Fibroblast of mammary gland (primary cell): Measurements from ENCODE around the gene SMIM26.

ENCODE experiments used
- DNase-seq: peaks from one replicate; pipeline ENCODE4 v3.0.0-alpha.2; 2010; ENCODE audit warnings: low read depth
- H3K4me3 ChIP-seq: 2 replicates; pipeline ENCODE4 v1.5.1; 2011; ENCODE audit warnings: low read depth, mild to moderate bottlenecking, low read length, moderate library complexity; ENCODE audit not compliant: control insufficient read depth
- TF ChIP-seq, protein P1 (sequence below): conservative IDR thresholded peaks from 2 replicates; pipeline ENCODE4 v1.5.1; 2011; ENCODE audit warnings: low read depth, low read length, inconsistent platforms; ENCODE audit not compliant: control insufficient read depth, insufficient read depth

The SMIM26 gene

GRCh38 chr20:18529041-18529440 lies 38.2 kb upstream of the SMIM26 start:
- TF ChIP-seq, protein P1, sequence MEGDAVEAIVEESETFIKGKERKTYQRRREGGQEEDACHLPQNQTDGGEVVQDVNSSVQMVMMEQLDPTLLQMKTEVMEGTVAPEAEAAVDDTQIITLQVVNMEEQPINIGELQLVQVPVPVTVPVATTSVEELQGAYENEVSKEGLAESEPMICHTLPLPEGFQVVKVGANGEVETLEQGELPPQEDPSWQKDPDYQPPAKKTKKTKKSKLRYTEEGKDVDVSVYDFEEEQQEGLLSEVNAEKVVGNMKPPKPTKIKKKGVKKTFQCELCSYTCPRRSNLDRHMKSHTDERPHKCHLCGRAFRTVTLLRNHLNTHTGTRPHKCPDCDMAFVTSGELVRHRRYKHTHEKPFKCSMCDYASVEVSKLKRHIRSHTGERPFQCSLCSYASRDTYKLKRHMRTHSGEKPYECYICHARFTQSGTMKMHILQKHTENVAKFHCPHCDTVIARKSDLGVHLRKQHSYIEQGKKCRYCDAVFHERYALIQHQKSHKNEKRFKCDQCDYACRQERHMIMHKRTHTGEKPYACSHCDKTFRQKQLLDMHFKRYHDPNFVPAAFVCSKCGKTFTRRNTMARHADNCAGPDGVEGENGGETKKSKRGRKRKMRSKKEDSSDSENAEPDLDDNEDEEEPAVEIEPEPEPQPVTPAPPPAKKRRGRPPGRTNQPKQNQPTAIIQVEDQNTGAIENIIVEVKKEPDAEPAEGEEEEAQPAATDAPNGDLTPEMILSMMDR, result no peak
- no peak overlapping the region for H3K4me3 ChIP-seq
- DNase-seq, result no peak

DNA sequence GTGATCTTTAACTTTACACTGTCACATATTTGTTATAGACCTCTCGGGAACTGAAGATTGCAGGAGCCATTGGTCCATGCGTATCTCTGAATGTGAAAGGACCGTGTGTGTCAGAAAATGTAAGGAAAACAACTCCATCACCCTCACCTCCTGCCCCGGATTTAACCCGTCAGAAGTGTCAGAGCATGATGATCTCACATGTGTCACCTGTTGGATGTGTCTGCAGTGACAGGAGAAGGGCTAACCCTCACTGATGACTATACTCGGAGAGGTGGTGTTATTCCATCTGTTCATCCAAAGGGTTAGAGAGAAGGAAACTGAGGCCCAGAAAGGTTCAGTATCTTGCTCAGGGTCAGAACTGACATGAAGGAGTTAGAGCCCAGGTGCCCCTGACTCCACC lies 34.6 kb upstream of the SMIM26 start:
- no peak for DNase-seq
- H3K4me3 ChIP-seq, result no peak overlapping the region
- TF ChIP-seq, protein P1, result no peak

DNA sequence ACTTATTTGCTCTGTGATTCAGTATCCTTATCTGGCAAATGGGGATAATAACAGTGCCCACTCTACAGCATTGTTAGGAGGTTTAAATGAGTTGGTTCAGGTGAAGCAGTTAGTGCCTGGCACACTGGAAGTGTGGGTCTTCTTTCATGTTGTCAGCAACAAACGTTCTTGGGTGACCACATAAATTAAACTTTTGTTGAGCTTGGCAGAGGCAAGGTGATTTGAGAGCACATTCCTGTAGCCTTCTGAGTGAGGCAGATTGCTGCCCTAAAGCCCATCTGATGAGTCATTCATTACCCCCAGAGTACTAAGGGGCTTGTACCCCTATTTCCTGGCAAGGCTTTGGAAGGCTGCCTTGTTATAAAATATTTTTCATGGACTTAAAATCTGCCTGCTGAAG lies 33.7 kb upstream of the SMIM26 start:
- DNase-seq, result no peak
- TF ChIP-seq, protein P1, result no peak
- no peak overlapping the region for H3K4me3 ChIP-seq

- no peak for DNase-seq
- TF ChIP-seq, protein P1, result no peak
- H3K4me3 ChIP-seq, result no peak overlapping the region
Measured at GRCh38 chr20:18533978-18534644, 33.1 kb upstream of the SMIM26 start.

DNA sequence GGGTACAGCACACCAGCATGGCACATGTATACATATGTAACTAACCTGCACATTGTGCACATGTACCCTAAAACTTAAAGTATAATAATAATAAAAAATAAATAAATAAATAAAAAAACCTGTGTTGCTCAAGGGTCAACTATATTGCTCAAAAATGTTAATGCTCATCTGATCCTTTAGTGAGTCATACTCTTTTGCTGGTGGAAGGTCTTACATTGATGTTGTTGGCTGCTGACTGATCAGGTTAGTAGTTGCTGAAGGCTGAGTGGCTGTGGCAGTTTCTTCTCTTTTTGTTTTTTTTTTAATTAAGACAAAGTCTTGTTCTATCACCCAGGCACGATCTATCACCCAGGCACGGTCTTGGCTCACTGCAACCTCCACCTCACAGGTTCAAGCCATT lies 29.6 kb upstream of the SMIM26 start:
- no peak overlapping the region for H3K4me3 ChIP-seq
- DNase-seq, result peak; percentile 77
- TF ChIP-seq, protein P1, result no peak

DNA sequence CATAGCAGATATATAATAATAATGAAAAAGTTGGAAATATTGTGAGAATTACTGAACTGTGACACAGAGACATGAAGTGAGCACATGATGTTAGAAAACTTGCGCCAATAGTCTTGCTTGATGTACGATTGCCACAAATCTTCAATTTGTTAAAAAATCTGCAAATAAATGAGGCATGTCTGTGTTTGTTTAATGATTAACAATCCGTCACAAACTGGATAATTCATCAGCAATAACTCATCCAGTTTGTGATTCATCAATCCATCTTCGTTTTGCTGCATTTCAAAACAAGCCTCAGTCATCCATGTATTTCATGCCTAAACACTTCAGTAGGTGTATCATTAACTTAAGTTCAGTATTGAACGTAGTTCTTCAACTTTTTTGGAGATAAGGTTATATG lies 25.5 kb upstream of the SMIM26 start:
- DNase-seq, result peak; percentile 63
- TF ChIP-seq, protein P1, result no peak
- H3K4me3 ChIP-seq, result no peak overlapping the region

GRCh38 chr20:18543216-18543615 lies 24.0 kb upstream of the SMIM26 start:
- TF ChIP-seq, protein P1, result no peak
- peak; percentile 30 for DNase-seq

More at GRCh38 chr20:18543216-18543615, 24.0 kb upstream of the SMIM26 start:
- no peak overlapping the region for H3K4me3 ChIP-seq
